SK-N-SH (cell line): ENCODE data around the gene C16orf74. TPM values are rescaled to one million over a fixed set of nuclear protein-coding genes. Genes with fewer than 3 reads are reported as not detected.

Source experiments
- CTCF ChIA-PET: fragments of 300-600, 350-600 bp; formaldehyde crosslinking; extraction: SDS; loops from one replicate; lab custom pipeline; 2021; lab: Yijun Ruan, JAX
- POLR2A ChIA-PET: fragments of 350-600 bp; sonication (Branson Sonifier 250); formaldehyde crosslinking; extraction: SDS; loops from one replicate; lab custom pipeline; 2020; ENCODE audit warnings: antibody characterized with exemption, inconsistent platforms; lab: Yijun Ruan, JAX
- DNase-seq: peaks from one replicate; pipeline ENCODE4 v3.0.0; 2012
- H2AFZ ChIP-seq: fragments of 200-600 bp; sonication (generic); 2 replicates; pipeline ENCODE4 v1.8.1; 2016; ENCODE audit warnings: antibody characterized with exemption, mild to moderate bottlenecking, low read depth
- H3F3A ChIP-seq: fragments of 200-600 bp; sonication (generic); replicated peaks from 2 replicates; pipeline ENCODE3; 2016; ENCODE audit warnings: antibody characterized with exemption, mild to moderate bottlenecking; ENCODE audit not compliant: insufficient read depth
- H3K27ac ChIP-seq, 2 experiments: fragments of 200-500 bp in 1 of 2; fragments of 200-600 bp in 1 of 2; sonication (Bioruptor generic) in 1 of 2; sonication (generic), shearing (Covaris generic) in 1 of 2; 2 replicates each; pipeline versions ENCODE4 v1.5.1 to v1.6.1; 2014 to 2016; ENCODE audit warnings: low read depth in 2 of 2, inconsistent platforms in 1 of 2, low read length in 1 of 2, mild to moderate bottlenecking in 1 of 2, mixed read lengths in 1 of 2
- H3K27me3 ChIP-seq: fragments of 200-600 bp; sonication (generic), shearing (Covaris generic); 2 replicates; pipeline ENCODE4 v1.6.1; 2016; ENCODE audit warnings: mixed run types; ENCODE audit not compliant: insufficient read depth
- H3K36me3 ChIP-seq, 2 experiments: fragments of 200-500 bp in 1 of 2; fragments of 200-600 bp in 1 of 2; sonication (Bioruptor generic) in 1 of 2; sonication (generic) in 1 of 2; replicated peaks in 1 of 2; 2 replicates each; pipeline versions ENCODE3 to v1.5.1; 2014 to 2016; ENCODE audit warnings: low read length in 1 of 2, mild to moderate bottlenecking in 1 of 2; ENCODE audit not compliant: insufficient read depth in 2 of 2, control insufficient read depth in 1 of 2
- H3K4me1 ChIP-seq, 2 experiments: fragments of 200-500 bp in 1 of 2; fragments of 200-600 bp in 1 of 2; sonication (Bioruptor generic) in 1 of 2; sonication (generic), shearing (Covaris generic) in 1 of 2; 2 replicates each; pipeline versions ENCODE4 v1.5.1 to v1.6.1; 2014 to 2016; ENCODE audit warnings: low read depth in 1 of 2, low read length in 1 of 2, mixed run types in 1 of 2; ENCODE audit not compliant: insufficient read depth in 2 of 2, control insufficient read depth in 1 of 2
- H3K4me2 ChIP-seq: fragments of 200-600 bp; sonication (generic), shearing (Covaris generic); 2 replicates; pipeline ENCODE4 v1.6.1; 2017; ENCODE audit warnings: mixed run types
- H3K4me3 ChIP-seq, 2 experiments: fragments of 200-500 bp in 1 of 2; fragments of 200-600 bp in 1 of 2; sonication (Bioruptor generic) in 1 of 2; sonication (generic), shearing (Covaris generic) in 1 of 2; 2 replicates each; pipeline versions ENCODE4 v1.5.1 to v1.8.1; 2014 to 2016; ENCODE audit warnings: low read depth in 2 of 2, inconsistent platforms in 1 of 2, low read length in 1 of 2, mild to moderate bottlenecking in 1 of 2, mixed read lengths in 1 of 2, moderate library complexity in 1 of 2
- H3K79me2 ChIP-seq: fragments of 200-600 bp; sonication (generic); 2 replicates; pipeline ENCODE4 v1.8.1; 2017; ENCODE audit warnings: mild to moderate bottlenecking; ENCODE audit not compliant: insufficient read depth
- H3K9ac ChIP-seq: fragments of 200-600 bp; sonication (generic); 2 replicates; pipeline ENCODE4 v1.6.1; 2017; ENCODE audit warnings: mixed run types
- H3K9me2 ChIP-seq: fragments of 200-600 bp; sonication (generic); 2 replicates; pipeline ENCODE4 v1.6.1; 2017; ENCODE audit warnings: mixed run types
- H3K9me3 ChIP-seq: fragments of 200-600 bp; sonication (generic); 2 replicates; pipeline ENCODE4 v1.6.1; 2017; ENCODE audit warnings: mixed run types, mild to moderate bottlenecking, moderate library complexity
- H4K20me1 ChIP-seq: fragments of 200-600 bp; sonication (generic); 2 replicates; pipeline ENCODE4 v1.6.1; 2017; ENCODE audit warnings: mild to moderate bottlenecking, mixed run types; ENCODE audit not compliant: insufficient read depth
- CHD2 ChIP-seq: fragments of 150-350 bp; IDR thresholded peaks from 2 replicates; pipeline ENCODE4 v1.6.1; 2018; ENCODE audit warnings: low read length; ENCODE audit not compliant: partially characterized antibody
- ELF1 ChIP-seq: IDR thresholded peaks from 2 replicates; pipeline ENCODE4 v1.4.0; 2012
- EP300 ChIP-seq, 2 experiments: IDR thresholded peaks; 2 replicates each; pipeline versions ENCODE4 v1.4.0 to v1.6.1; 2012; ENCODE audit warnings: borderline replicate concordance in 1 of 2, low read depth in 1 of 2, low read length in 1 of 2
- EZH2phosphoT487 ChIP-seq: fragments of 200-600 bp; sonication (generic); IDR thresholded peaks from 2 replicates; pipeline ENCODE4 v1.6.1; 2017; ENCODE audit warnings: low read depth, mixed run types, mild to moderate bottlenecking, antibody characterized with exemption, moderate library complexity, borderline replicate concordance
- FOSL2 ChIP-seq: IDR thresholded peaks from 2 replicates; pipeline ENCODE4 v1.4.0; 2012; ENCODE audit warnings: low read depth, mild to moderate bottlenecking, moderate library complexity, borderline replicate concordance
- FOXJ3 ChIP-seq: sonication (generic); formaldehyde crosslinking; IDR thresholded peaks from 2 replicates; pipeline ENCODE4 v1.5.1; 2020; ENCODE audit warnings: mild to moderate bottlenecking, missing genetic modification reagents
- FOXM1 ChIP-seq: IDR thresholded peaks from 2 replicates; pipeline ENCODE4 v1.4.0; 2012; ENCODE audit warnings: low read depth, mild to moderate bottlenecking
- GABPA ChIP-seq: IDR thresholded peaks from 2 replicates; pipeline ENCODE4 v1.4.0; 2012; ENCODE audit warnings: low read depth, mild to moderate bottlenecking
- GATA2 ChIP-seq: sonication (generic); formaldehyde crosslinking; IDR thresholded peaks from 2 replicates; pipeline ENCODE4 v1.5.0; 2020; ENCODE audit warnings: mild to moderate bottlenecking, missing genetic modification reagents
- JUND ChIP-seq: IDR thresholded peaks from 2 replicates; pipeline ENCODE4 v1.4.0; 2012
- MXI1 ChIP-seq: IDR thresholded peaks from 2 replicates; pipeline ENCODE4 v1.6.1; 2012; ENCODE audit warnings: mild to moderate bottlenecking, low read depth, low read length, improper control_type of control experiment
- NFIC ChIP-seq: IDR thresholded peaks from 2 replicates; pipeline ENCODE4 v1.4.0; 2012; ENCODE audit warnings: borderline replicate concordance
- NRF1 ChIP-seq: IDR thresholded peaks from 2 replicates; pipeline ENCODE4 v1.6.1; 2012; ENCODE audit warnings: low read depth, mild to moderate bottlenecking, low read length
- RAD21 ChIP-seq: IDR thresholded peaks from 2 replicates; pipeline ENCODE4 v1.6.1; 2012; ENCODE audit warnings: mild to moderate bottlenecking, low read length
- RFX5 ChIP-seq: IDR thresholded peaks from 2 replicates; pipeline ENCODE4 v1.6.1; 2012; ENCODE audit warnings: mild to moderate bottlenecking, improper control_type of control experiment, low read length
- RXRA ChIP-seq: IDR thresholded peaks from 2 replicates; pipeline ENCODE4 v1.4.0; 2012; ENCODE audit warnings: low read depth, mild to moderate bottlenecking, borderline replicate concordance
- SIN3A ChIP-seq: IDR thresholded peaks from 2 replicates; pipeline ENCODE4 v1.6.1; 2012; ENCODE audit warnings: low read depth, mild to moderate bottlenecking, low read length, moderate library complexity, borderline replicate concordance
- SMC3 ChIP-seq: IDR thresholded peaks from 2 replicates; pipeline ENCODE4 v1.6.1; 2012; ENCODE audit warnings: low read depth, low read length, improper control_type of control experiment
- TCF12 ChIP-seq: IDR thresholded peaks from 2 replicates; pipeline ENCODE4 v1.4.0; 2012
- TEAD4 ChIP-seq: IDR thresholded peaks from 2 replicates; pipeline ENCODE4 v1.4.0; 2012; ENCODE audit warnings: mild to moderate bottlenecking, borderline replicate concordance; ENCODE audit not compliant: insufficient read depth
- WGBS: methylation state at CpG from one replicate; pipeline ENCODE4 v1.1.6; 2017; ENCODE audit warnings: low lambda C conversion rate; 5-methylcytosine and 5-hydroxymethylcytosine counted together
- polyA plus RNA-seq, 3 experiments: library from polyadenylated mRNA; depleted of rRNA; stranded (reverse); fragments of >200 nt; gene quantifications; 2 replicates each; pipeline ENCODE4 v1.2.3, GENCODE V29; 2012
- TF ChIP-seq, protein P1 (sequence below): fragments of 200-600 bp; sonication (generic); IDR thresholded peaks from 2 replicates; pipeline ENCODE4 v1.6.1; 2017; ENCODE audit warnings: antibody characterized with exemption, mild to moderate bottlenecking, moderate library complexity
- TF ChIP-seq, protein P2 (sequence below): fragments of 150-350 bp; IDR thresholded peaks from 2 replicates; pipeline ENCODE4 v1.6.1; 2017; ENCODE audit warnings: antibody characterized with exemption, low read length, low read depth, borderline replicate concordance
- TF ChIP-seq, protein P3 (sequence below): IDR thresholded peaks from 2 replicates; pipeline ENCODE4 v1.4.0; 2012; ENCODE audit warnings: low read depth
- TF ChIP-seq, protein P4 (sequence below): IDR thresholded peaks from 2 replicates; pipeline ENCODE4; 2012

The C16orf74 gene
- polyA plus RNA-seq, 1 of the 3 experiments (the other 2 are of a cell fraction) = 27.2 TPM

DNA sequence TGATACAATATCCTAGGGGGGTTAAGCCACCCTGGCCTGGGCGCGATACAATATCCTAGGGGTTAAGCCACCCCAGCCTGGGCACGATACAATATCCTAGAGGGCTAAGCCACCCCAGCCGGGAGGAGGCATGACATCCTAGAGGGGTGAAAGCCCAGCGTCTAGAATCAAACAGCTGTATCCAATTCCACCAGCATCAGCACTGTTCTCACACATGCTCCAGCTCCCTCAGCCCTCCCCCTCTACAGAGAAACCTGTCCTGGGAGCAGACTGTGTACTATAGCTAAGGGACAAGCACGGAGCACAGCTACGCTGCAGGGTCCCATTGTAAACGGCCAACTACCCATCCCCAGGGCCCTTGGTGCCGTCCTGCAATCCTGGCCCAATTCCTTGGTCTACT is 68.4 kb downstream of the C16orf74 start:
- CTCF ChIA-PET = interaction anchor here (1.0 to 13.2 kb wide), 4 partner anchors 9 to 35 kb away, joined by 3 to 138 read pairs (median 10); no protein-coding TSS in a partner anchor
- 84% methylated on average over 8 of the region's 9 CpGs for whole genome bisulfite sequencing

DNA sequence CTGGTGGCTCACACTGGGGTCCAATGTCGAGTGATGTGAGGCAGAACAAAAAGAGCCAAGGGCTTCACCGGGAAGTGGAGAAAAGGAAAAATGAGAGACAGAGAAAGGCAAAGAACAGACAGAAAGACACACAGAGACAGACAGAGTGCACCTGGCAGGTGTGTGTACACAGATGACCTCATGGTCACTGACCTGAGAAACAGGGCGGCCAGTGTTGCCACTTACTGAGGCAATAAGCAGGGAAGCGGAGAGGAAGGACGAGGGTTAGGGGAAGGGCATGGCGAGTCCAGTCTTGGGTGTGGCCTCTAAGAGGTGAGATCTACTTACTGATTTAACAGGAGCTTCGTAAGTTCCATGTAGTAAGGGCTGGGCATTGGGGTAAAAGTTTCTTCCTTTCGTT is 69.6 kb downstream of the C16orf74 start:
- no peaks in the 10 kb centered on the region for H4K20me1 ChIP-seq
- ChIA-PET CTCF (interaction anchor here (1.7 to 13.2 kb wide), 2 partner anchors 22 to 37 kb away, joined by 5 to 138 read pairs; no protein-coding TSS in a partner anchor), POLR2A (no interaction called here)
- no peak overlapping the region for H3K9ac ChIP-seq
- H2AFZ ChIP-seq = no peak overlapping the region
- no peak overlapping the region for H3K4me3 ChIP-seq
- H3K27ac ChIP-seq = 0 out of 4 replicates have a peak overlapping the region, but pooled peaks of 1 of the 2 experiments have one; percentile 13
- H3K4me2 ChIP-seq = no peak overlapping the region
- H3K27me3 ChIP-seq = no peaks in the 10 kb centered on the region
- H3K4me1 ChIP-seq = peaks cover 0 to 16% of the 10 kb centered on the region in 2 experiments; a peak in 2 of 4 replicates
- peaks cover 21 to 28% of the 10 kb centered on the region in 2 experiments for H3K36me3 ChIP-seq
- H3F3A ChIP-seq = no peaks in the 10 kb centered on the region
- no peaks in the 10 kb centered on the region for H3K9me3 ChIP-seq
- no peaks in the 10 kb centered on the region for H3K9me2 ChIP-seq
- no peak for DNase-seq
- peaks cover 7% of the 10 kb centered on the region; the same call in 1 of the 2 replicates for H3K79me2 ChIP-seq
- WGBS = 86% methylated on average over 8 of the region's 8 CpGs
- TF ChIP-seq SMC3 = no peak
- no peak for TF ChIP-seq NRF1
- TF ChIP-seq, protein P1, sequence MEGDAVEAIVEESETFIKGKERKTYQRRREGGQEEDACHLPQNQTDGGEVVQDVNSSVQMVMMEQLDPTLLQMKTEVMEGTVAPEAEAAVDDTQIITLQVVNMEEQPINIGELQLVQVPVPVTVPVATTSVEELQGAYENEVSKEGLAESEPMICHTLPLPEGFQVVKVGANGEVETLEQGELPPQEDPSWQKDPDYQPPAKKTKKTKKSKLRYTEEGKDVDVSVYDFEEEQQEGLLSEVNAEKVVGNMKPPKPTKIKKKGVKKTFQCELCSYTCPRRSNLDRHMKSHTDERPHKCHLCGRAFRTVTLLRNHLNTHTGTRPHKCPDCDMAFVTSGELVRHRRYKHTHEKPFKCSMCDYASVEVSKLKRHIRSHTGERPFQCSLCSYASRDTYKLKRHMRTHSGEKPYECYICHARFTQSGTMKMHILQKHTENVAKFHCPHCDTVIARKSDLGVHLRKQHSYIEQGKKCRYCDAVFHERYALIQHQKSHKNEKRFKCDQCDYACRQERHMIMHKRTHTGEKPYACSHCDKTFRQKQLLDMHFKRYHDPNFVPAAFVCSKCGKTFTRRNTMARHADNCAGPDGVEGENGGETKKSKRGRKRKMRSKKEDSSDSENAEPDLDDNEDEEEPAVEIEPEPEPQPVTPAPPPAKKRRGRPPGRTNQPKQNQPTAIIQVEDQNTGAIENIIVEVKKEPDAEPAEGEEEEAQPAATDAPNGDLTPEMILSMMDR = no peak
- no peak for TF ChIP-seq GABPA
- no peak for TF ChIP-seq EZH2phosphoT487
- no peak for TF ChIP-seq SIN3A
- TF ChIP-seq CHD2 = no peak
- no peak for TF ChIP-seq MXI1
- no peak for TF ChIP-seq FOXM1
- no peak for TF ChIP-seq NFIC
- TF ChIP-seq FOXJ3 = no peak
- TF ChIP-seq FOSL2 = no peak
- TF ChIP-seq, protein P2, sequence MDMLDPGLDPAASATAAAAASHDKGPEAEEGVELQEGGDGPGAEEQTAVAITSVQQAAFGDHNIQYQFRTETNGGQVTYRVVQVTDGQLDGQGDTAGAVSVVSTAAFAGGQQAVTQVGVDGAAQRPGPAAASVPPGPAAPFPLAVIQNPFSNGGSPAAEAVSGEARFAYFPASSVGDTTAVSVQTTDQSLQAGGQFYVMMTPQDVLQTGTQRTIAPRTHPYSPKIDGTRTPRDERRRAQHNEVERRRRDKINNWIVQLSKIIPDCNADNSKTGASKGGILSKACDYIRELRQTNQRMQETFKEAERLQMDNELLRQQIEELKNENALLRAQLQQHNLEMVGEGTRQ = no peak
- no peak for TF ChIP-seq EP300 (IDR thresholded peaks at IDR 0.05; ENCODE audit: borderline replicate concordance in 1 of 2, low read depth in 1 of 2, low read length in 1 of 2)
- TF ChIP-seq RFX5 = no peak
- TF ChIP-seq, protein P3, sequence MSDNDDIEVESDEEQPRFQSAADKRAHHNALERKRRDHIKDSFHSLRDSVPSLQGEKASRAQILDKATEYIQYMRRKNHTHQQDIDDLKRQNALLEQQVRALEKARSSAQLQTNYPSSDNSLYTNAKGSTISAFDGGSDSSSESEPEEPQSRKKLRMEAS = no peak

More for the DNA sequence above, 68.4 kb downstream of the C16orf74 start:
- Histone ChIP-seq H3K4me3 (no peak overlapping the region), H3K9me2 (no peaks in the 10 kb centered on the region), H3K4me2 (no peak overlapping the region), H2AFZ (no peak overlapping the region), H3K27me3 (no peaks in the 10 kb centered on the region), H3K27ac (no peak overlapping the region), H3K79me2 (peaks cover 14% of the 10 kb centered on the region; the same call in 1 of the 2 replicates), H3K36me3 (peaks cover 15 to 22% of the 10 kb centered on the region in 2 experiments), H3K4me1 (peaks cover 0 to 11% of the 10 kb centered on the region in 2 experiments; a peak in 1 of 4 replicates), H3K9me3 (no peaks in the 10 kb centered on the region), H4K20me1 (no peaks in the 10 kb centered on the region), H3K9ac (no peak overlapping the region), H3F3A (peaks cover 6% of the 10 kb centered on the region)
- TF ChIP-seq, protein P4, sequence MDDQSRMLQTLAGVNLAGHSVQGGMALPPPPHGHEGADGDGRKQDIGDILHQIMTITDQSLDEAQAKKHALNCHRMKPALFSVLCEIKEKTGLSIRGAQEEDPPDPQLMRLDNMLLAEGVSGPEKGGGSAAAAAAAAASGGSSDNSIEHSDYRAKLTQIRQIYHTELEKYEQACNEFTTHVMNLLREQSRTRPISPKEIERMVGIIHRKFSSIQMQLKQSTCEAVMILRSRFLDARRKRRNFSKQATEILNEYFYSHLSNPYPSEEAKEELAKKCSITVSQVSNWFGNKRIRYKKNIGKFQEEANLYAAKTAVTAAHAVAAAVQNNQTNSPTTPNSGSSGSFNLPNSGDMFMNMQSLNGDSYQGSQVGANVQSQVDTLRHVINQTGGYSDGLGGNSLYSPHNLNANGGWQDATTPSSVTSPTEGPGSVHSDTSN = no peak
- TF ChIP-seq, protein P2 = no peak
- TF ChIP-seq JUND (no peak), SIN3A (no peak), CHD2 (no peak), GATA2 (no peak), GABPA (no peak), RXRA (no peak), RAD21 (no peak), TCF12 (no peak), ELF1 (no peak), TEAD4 (no peak)
- TF ChIP-seq, protein P3 = no peak
- POLR2A ChIA-PET = no interaction called here
- no peak for DNase-seq
